Hippocampal formation (tissue), 2 donors: Measurements from ENCODE around the gene CHAMP1.

Experiments used
- DNase-seq, 2 donors: peaks; one replicate each; lab custom pipeline; 2025; lab: John Stamatoyannopoulos, UW

CHAMP1 gene

GRCh38 chr13:114314074-114314912 lies at the start of gene CHAMP1:
TSS of gene CHAMP1 (plus strand) at chr13:114314503. CDS start at chr13:114323843, 9,340 bp downstream.
- DNase-seq = peak; percentile 87 to 90

DNA sequence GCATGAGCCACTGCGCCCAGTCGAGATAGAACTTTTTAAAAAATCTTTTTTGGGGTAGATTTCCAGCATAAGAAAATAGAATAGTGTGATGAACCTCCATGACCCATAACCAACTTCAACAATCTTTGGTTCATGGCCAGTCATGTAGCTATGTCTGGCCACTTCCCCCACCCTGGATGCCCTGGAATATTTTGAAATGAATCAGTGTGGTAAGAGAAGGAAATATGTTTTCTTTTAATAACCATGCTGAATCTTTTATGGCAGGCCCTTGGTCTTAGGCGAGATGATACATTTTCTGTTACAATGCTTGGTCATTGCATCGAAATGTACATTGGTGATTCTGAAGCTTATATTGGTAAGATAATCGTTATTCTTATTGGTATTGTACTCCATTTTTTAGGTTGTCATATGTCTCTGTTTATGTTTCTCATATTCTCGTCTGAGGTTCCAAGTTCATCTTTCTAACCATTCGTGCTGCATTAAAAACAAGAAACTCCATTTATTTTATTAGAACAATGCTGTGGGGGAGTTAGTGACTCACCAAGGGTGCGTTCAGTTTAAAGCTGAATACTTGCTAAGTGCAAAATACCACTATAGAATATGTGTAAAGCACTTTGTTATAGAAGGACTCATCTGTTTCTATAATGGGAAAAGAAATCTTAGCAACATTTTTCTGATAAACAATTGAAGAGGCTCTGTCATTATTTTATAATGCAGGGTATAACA lies 49.3 kb upstream of the CHAMP1 start:
- DNase-seq = no peak

GRCh38 chr13:114266241-114266640 lies 48.1 kb upstream of the CHAMP1 start:
- DNase-seq = no peak

- no peak for DNase-seq
Measured at GRCh38 chr13:114268344-114269280, 45.7 kb upstream of the CHAMP1 start.

DNA sequence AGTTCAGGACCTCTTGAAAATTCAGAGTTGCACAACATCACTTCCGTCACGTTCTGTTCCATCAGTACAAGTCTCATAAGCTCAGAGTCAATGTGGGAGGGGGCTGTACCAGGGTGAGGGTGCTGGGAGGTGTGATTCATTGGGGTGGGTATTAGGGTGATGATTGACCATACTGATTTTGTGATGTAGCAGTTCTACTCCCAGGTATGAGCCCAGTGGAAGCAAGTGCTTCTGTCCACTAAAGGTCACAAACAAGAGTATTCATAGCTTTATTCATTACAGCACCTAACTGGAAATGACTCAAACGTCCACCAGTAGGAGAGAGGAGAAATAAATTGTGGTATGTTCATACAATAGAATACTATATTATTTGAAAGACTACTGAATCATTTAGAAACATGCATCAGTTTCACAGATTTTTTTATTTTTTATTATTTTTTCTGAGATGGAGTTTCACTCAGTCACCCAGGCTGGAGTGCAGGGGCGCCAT lies 45.0 kb upstream of the CHAMP1 start:
- DNase-seq = no peak

- DNase-seq = no peak
Measured at GRCh38 chr13:114272977-114273376, 41.3 kb upstream of the CHAMP1 start.

DNA sequence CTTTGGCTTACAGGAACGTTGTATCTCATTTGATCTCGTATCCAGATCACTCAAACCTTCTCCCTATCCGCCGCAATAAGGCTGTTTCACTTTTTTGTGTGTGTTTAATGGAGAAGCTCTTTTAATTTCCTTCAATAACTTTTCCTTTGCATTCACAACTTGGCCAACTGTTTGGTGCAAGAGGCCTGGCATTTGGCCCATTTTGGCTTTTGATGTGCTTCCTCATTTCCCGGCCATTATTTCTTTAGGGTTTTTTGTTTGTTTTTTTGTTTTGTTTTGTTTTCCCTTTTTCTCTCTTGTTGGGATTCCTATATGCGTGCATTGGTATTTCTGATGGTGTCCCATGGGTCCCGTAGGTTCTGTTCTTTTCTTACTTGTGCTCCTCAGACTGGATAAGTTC lies 39.0 kb upstream of the CHAMP1 start:
- DNase-seq = no peak

DNA sequence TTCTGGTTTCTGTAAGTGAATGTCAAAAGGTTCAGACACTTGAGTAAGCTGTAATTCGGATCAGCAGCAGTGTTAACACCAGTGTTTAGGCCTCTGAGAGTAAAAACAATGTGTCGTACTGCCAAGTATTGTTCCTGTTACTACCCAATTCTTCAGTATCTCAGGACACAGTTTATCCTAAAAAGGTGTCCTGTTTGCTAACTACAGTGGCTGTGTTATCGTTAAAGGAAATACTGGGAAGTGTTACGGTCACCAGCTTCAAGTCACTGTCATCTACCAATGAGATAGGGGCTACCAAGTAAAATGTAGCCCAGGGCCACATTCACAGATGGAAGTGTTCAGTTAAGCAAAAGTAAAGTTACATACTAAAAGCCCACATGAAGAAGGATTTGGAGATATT lies 35.2 kb upstream of the CHAMP1 start:
- no peak for DNase-seq

DNA sequence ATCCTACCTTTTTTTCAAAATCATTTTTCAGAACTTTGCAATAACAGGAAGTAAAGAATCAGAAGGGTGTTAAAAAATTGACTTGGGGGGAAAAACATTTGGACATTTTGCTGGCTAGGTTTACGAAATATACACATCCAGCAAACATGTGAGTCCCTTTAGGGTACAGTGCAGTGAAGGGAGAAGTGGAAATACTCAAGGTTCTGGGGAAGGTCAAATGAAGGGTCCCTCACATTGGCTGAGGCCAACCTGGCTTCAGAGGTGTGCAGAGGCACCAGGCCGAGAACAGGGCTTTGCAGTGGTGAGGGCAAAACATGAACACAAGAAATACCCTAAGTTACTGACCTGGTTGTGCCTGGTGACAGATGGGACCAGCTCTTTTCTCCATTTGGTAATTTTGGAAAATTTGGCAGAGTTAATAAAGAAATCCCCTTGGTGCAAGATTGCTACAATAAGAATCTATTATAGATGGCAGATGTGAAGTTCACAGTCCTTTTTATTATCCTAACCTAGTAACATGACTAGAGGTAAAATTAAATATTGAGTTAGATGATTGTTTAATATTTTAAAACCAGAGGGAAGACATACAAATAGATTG lies 34.4 kb upstream of the CHAMP1 start:
- DNase-seq = no peak

- peak; percentile 86 to 90 for DNase-seq
Measured at GRCh38 chr13:114281351-114282040, 32.8 kb upstream of the CHAMP1 start, which contains the start of gene UPF3A. TSS of gene UPF3A (plus strand) at chr13:114281601. CDS start at chr13:114281640, 39 bp downstream.

GRCh38 chr13:114282041-114282670 lies 32.1 kb upstream of the CHAMP1 start:
- peak in 1 of 2 donors; percentile 40 for DNase-seq

DNA sequence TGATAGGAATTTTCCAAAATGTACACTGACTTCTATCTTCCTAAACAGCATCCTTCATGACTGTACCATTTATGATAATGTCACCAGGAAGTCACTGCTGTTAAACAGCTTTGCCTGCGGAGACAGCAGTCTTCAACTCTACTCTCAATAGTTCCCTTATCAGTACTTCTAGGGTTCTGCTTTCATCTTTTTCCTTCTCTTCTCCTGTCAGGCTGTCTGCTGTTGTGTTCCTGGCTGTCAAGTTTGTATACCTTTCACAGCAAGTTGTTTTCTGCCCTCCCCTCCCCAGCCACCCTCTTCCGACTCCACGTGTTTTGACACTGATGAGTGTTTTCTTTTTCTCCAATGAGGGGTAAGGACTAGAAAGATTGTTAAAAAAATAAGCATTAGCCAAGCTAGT lies 30.7 kb upstream of the CHAMP1 start:
- no peak for DNase-seq

- no peak for DNase-seq
Measured at GRCh38 chr13:114284680-114285079, 29.6 kb upstream of the CHAMP1 start.

DNA sequence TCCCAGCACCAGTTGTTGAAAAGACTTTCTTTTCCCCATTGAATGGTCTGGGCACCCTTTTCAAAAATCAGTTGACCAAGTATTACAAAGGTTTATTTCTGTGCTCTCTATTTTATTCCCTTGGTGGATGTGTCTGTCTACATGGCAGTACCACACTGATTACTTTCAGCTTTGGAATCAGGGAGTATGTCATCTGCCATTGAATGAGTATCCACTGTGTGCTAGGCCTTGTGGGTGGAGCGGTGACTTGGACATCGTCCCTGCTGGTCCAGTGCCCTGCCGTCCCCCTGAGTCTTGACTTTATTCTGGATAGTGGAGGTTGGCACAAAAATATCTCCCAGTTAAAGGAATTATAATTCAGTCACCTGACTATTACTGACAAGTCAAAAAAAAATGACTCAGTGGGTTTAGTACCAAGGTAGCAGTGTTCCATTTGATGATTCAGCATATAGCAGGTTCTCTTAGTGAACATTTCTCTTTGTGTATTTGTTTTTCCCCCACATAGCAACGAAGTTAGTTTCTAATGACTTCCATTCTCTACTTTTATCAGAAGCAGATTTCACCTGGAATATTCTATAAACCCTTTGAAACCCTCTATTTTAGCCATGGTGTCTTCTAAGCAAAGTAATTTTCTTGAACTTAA lies 29.0 kb upstream of the CHAMP1 start:
- no peak for DNase-seq

GRCh38 chr13:114286808-114287207 lies 27.5 kb upstream of the CHAMP1 start:
- DNase-seq = no peak

- no peak for DNase-seq
Measured at GRCh38 chr13:114288157-114288591, 26.1 kb upstream of the CHAMP1 start.

DNA sequence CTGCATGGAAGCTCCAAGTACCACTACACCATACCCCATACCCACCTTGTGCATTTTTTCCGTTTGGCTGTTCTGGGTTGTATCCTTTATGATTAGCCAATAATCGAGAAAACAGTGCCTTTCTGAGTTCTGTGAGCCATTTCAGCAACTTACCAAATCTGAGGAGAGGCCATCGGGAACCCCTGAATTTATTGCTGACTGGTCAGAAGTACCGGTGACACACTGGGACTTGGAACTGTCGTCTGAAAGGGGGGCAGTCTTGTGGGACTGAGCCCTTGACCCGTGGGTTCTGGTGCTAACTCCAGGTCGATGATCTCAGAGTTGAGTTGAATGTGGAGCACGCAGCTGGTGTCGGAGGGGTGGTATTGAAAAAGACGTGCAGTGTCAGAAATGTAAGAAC lies 17.9 kb upstream of the CHAMP1 start:
- no peak for DNase-seq

DNA sequence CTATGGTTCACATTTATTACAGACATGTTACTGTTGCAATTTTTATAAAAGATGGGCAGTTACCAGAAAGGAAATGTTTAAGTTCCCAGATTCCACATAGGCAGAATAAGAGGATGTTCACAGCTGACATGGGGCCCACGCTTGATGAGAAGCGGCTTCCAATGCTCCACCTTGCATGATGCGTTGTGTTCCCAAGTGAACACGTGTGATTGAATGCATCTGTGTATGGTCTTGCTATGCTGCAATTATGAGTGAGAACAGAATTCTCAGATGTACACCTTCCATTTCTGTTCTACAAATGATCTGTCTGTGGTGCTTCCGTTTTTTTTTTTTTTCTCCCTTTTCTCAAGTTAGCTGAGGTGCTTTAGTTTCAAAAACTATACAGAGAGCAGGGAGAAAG lies 17.4 kb upstream of the CHAMP1 start:
- DNase-seq = no peak

GRCh38 chr13:114298866-114299265 lies 15.4 kb upstream of the CHAMP1 start:
- DNase-seq = no peak
